Subcutaneous abdominal adipose tissue (tissue), 5 donors: ENCODE data around the gene HAND2.

Experiments used
- H3K27ac ChIP-seq: one replicate; pipeline ENCODE4 v1.7.0; 2013; ENCODE audit warnings: low read depth, mild to moderate bottlenecking, inconsistent platforms, low read length, moderate library complexity
- H3K27me3 ChIP-seq, 5 donors: one replicate each; pipeline ENCODE4 v1.7.0; 2013; ENCODE audit warnings: low read length in 5 of 5, inconsistent platforms in 1 of 5; ENCODE audit not compliant: control insufficient read depth in 5 of 5, insufficient read depth in 4 of 5
- H3K36me3 ChIP-seq, 5 donors: one replicate each; pipeline ENCODE4 v1.7.0; 2013; ENCODE audit warnings: low read length in 5 of 5; ENCODE audit not compliant: control insufficient read depth in 5 of 5, insufficient read depth in 5 of 5
- H3K4me1 ChIP-seq, 5 donors: one replicate each; pipeline ENCODE4 v1.7.0; 2013; ENCODE audit warnings: low read length in 5 of 5, mild to moderate bottlenecking in 3 of 5, moderate library complexity in 1 of 5; ENCODE audit not compliant: control insufficient read depth in 5 of 5, insufficient read depth in 5 of 5
- H3K4me3 ChIP-seq, 5 donors: one replicate each; pipeline ENCODE4 v1.7.0; 2013; ENCODE audit warnings: low read length in 5 of 5, low read depth in 1 of 5
- H3K9ac ChIP-seq, 5 donors: one replicate each; pipeline ENCODE4 v1.7.0; 2013; ENCODE audit warnings: low read length in 5 of 5, mild to moderate bottlenecking in 4 of 5, moderate library complexity in 3 of 5
- H3K9me3 ChIP-seq, 5 donors: one replicate each; pipeline ENCODE4 v1.7.0; 2013; ENCODE audit warnings: low read length in 5 of 5; ENCODE audit not compliant: control insufficient read depth in 5 of 5
- donor health status: healthy.
- donor health status: healthy.
- donor health status: healthy.
- donor health status: healthy.
- donor health status: healthy.

The HAND2 gene

GRCh38 chr4:173564461-173564860 lies 34.4 kb upstream of the HAND2 start:
- H3K4me1 ChIP-seq: no peaks in the 10 kb centered on the region
- H3K27ac ChIP-seq: no peak overlapping the region
- no peak overlapping the region for H3K4me3 ChIP-seq
- no peak overlapping the region for H3K9ac ChIP-seq
- H3K9me3 ChIP-seq: no peaks in the 10 kb centered on the region
- no peaks in the 10 kb centered on the region for H3K36me3 ChIP-seq
- H3K27me3 ChIP-seq: no peaks in the 10 kb centered on the region

- no peak overlapping the region for H3K27ac ChIP-seq
- no peak overlapping the region for H3K4me3 ChIP-seq
These were observed 30.9 kb upstream of the HAND2 start for GRCh38 chr4:173560896-173561295.

GRCh38 chr4:173556398-173557131 lies 26.5 kb upstream of the HAND2 start:
- Histone ChIP-seq H3K27ac (no peak overlapping the region), H3K9me3 (no peaks in the 10 kb centered on the region)

More at GRCh38 chr4:173560896-173561295, 30.9 kb upstream of the HAND2 start:
- Histone ChIP-seq H3K4me1 (no peaks in the 10 kb centered on the region), H3K27me3 (peaks cover 0 to 4% (median 0%) of the 10 kb centered on the region in 5 donors), H3K9ac (no peak overlapping the region), H3K9me3 (no peaks in the 10 kb centered on the region), H3K36me3 (no peaks in the 10 kb centered on the region)

GRCh38 chr4:173547889-173548288 lies 17.9 kb upstream of the HAND2 start:
- Histone ChIP-seq H3K27ac (no peak overlapping the region), H3K36me3 (no peaks in the 10 kb centered on the region), H3K9ac (no peak overlapping the region), H3K27me3 (peaks cover 0 to 13% (median 7%) of the 10 kb centered on the region in 5 donors), H3K4me3 (no peak overlapping the region), H3K4me1 (no peaks in the 10 kb centered on the region), H3K9me3 (no peaks in the 10 kb centered on the region)

More at GRCh38 chr4:173556398-173557131, 26.5 kb upstream of the HAND2 start:
- H3K36me3 ChIP-seq: no peaks in the 10 kb centered on the region
- no peaks in the 10 kb centered on the region for H3K4me1 ChIP-seq
- peaks cover 0 to 4% (median 0%) of the 10 kb centered on the region in 5 donors for H3K27me3 ChIP-seq
- H3K4me3 ChIP-seq: no peak overlapping the region
- H3K9ac ChIP-seq: no peak overlapping the region

GRCh38 chr4:173546776-173547175 lies 16.7 kb upstream of the HAND2 start:
- no peak overlapping the region for H3K4me3 ChIP-seq
- H3K4me1 ChIP-seq: no peaks in the 10 kb centered on the region
- H3K9ac ChIP-seq: no peak overlapping the region
- H3K9me3 ChIP-seq: no peaks in the 10 kb centered on the region
- no peaks in the 10 kb centered on the region for H3K36me3 ChIP-seq
- no peak overlapping the region for H3K27ac ChIP-seq
- peaks cover 0 to 16% (median 7%) of the 10 kb centered on the region in 5 donors for H3K27me3 ChIP-seq

- no peak overlapping the region for H3K9ac ChIP-seq
- no peak overlapping the region for H3K4me3 ChIP-seq
- no peak overlapping the region for H3K27ac ChIP-seq
- H3K9me3 ChIP-seq: no peaks in the 10 kb centered on the region
- H3K27me3 ChIP-seq: peaks cover 0 to 18% (median 7%) of the 10 kb centered on the region in 5 donors
- H3K4me1 ChIP-seq: no peaks in the 10 kb centered on the region
- no peaks in the 10 kb centered on the region for H3K36me3 ChIP-seq
These were observed 15.4 kb upstream of the HAND2 start for GRCh38 chr4:173545440-173545839.

GRCh38 chr4:173543266-173543665 lies 13.2 kb upstream of the HAND2 start:
- Histone ChIP-seq H3K27me3 (peaks cover 0 to 33% (median 15%) of the 10 kb centered on the region in 5 donors), H3K4me1 (peaks cover 0 to 10% (median 10%) of the 10 kb centered on the region in 5 donors)

GRCh38 chr4:173539986-173540385 lies 10.0 kb upstream of the HAND2 start:
- Histone ChIP-seq H3K4me1 (peaks cover 0 to 17% (median 16%) of the 10 kb centered on the region in 5 donors), H3K9ac (no peak overlapping the region), H3K36me3 (no peaks in the 10 kb centered on the region), H3K4me3 (no peak overlapping the region), H3K27me3 (peaks cover 7 to 47% (median 38%) of the 10 kb centered on the region in 5 donors), H3K9me3 (no peaks in the 10 kb centered on the region), H3K27ac (no peak overlapping the region)

More at GRCh38 chr4:173543266-173543665, 13.2 kb upstream of the HAND2 start:
- no peaks in the 10 kb centered on the region for H3K9me3 ChIP-seq
- no peak overlapping the region for H3K9ac ChIP-seq
- no peak overlapping the region for H3K27ac ChIP-seq
- H3K4me3 ChIP-seq: no peak overlapping the region
- H3K36me3 ChIP-seq: no peaks in the 10 kb centered on the region

GRCh38 chr4:173538909-173539445 lies 8.9 kb upstream of the HAND2 start:
- H3K4me3 ChIP-seq: peak overlapping the region; percentile 61 to 85 (median 70)
- no peaks in the 10 kb centered on the region for H3K9me3 ChIP-seq
- H3K4me1 ChIP-seq: peaks cover 0 to 17% (median 16%) of the 10 kb centered on the region in 5 donors
- no peak overlapping the region for H3K27ac ChIP-seq
- H3K27me3 ChIP-seq: peaks cover 7 to 51% (median 35%) of the 10 kb centered on the region in 5 donors
- H3K36me3 ChIP-seq: no peaks in the 10 kb centered on the region
- peak overlapping the region in 3 of 5 donors; percentile 29 to 68 (median 30) for H3K9ac ChIP-seq
